CD4-positive, alpha-beta T cell treated with Interleukin-15 for 4 hours (primary cell): ENCODE measurements around the gene XPR1.

Source experiments
- DNase-seq: peaks from one replicate; pipeline ENCODE4 v3.0.0-alpha.2; 2020; ENCODE audit warnings: low spot score

Gene XPR1

GRCh38 chr1:180916771-180917170, 284.9 kb downstream of the XPR1 start:
- DNase-seq: no peak

GRCh38 chr1:180917306-180918065, 285.7 kb downstream of the XPR1 start:
- DNase-seq: no peak

GRCh38 chr1:180918519-180918918, 286.7 kb downstream of the XPR1 start:
- no peak for DNase-seq

GRCh38 chr1:180919183-180919700, 287.4 kb downstream of the XPR1 start:
- DNase-seq: no peak

GRCh38 chr1:180920193-180920592, 288.4 kb downstream of the XPR1 start:
- DNase-seq: no peak

- DNase-seq: no peak
Observed at GRCh38 chr1:180920702-180921101, 288.9 kb downstream of the XPR1 start.

GRCh38 chr1:180921386-180921785, 289.6 kb downstream of the XPR1 start:
- no peak for DNase-seq

- no peak for DNase-seq
Observed at GRCh38 chr1:180921891-180922630, 290.2 kb downstream of the XPR1 start.

GRCh38 chr1:180922631-180923015, 290.8 kb downstream of the XPR1 start:
- no peak for DNase-seq

- no peak for DNase-seq
Observed at GRCh38 chr1:180923021-180923841, 291.4 kb downstream of the XPR1 start.

GRCh38 chr1:180923887-180924286, 292.1 kb downstream of the XPR1 start:
- DNase-seq: no peak

- no peak for DNase-seq
Observed at GRCh38 chr1:180924939-180925338, 293.1 kb downstream of the XPR1 start.

GRCh38 chr1:180925471-180926051, 293.7 kb downstream of the XPR1 start:
- DNase-seq: no peak

GRCh38 chr1:180926164-180926981, 294.6 kb downstream of the XPR1 start:
- no peak for DNase-seq

- DNase-seq: no peak
Observed at GRCh38 chr1:180927348-180927747, 295.5 kb downstream of the XPR1 start.

GRCh38 chr1:180927841-180928240, 296.0 kb downstream of the XPR1 start:
- DNase-seq: no peak

- DNase-seq: no peak
Observed at GRCh38 chr1:180928331-180929230, 296.8 kb downstream of the XPR1 start.

- DNase-seq: no peak
Observed at GRCh38 chr1:180929389-180929788, 297.6 kb downstream of the XPR1 start.

GRCh38 chr1:180930687-180931086, 298.9 kb downstream of the XPR1 start:
- no peak for DNase-seq

GRCh38 chr1:180931529-180931928, 299.7 kb downstream of the XPR1 start:
- no peak for DNase-seq
